K562 (cell line): ENCODE measurements around the gene EIF4E2.

Experiments used
- ARID4B ChIP-seq: sonication (generic); formaldehyde crosslinking; IDR thresholded peaks from 2 replicates; pipeline ENCODE4 v1.8.0; 2022; ENCODE audit warnings: mild to moderate bottlenecking, missing genetic modification reagents
- CTCF ChIP-seq, 3 experiments: IDR thresholded peaks in 2 of 3; conservative IDR thresholded peaks in 1 of 3; 2 replicates each; pipeline ENCODE4 v1.5.1; 2011 to 2012; ENCODE audit warnings: low read length in 3 of 3, mild to moderate bottlenecking in 3 of 3, control low read depth in 2 of 3, improper control_type of control experiment in 1 of 3, inconsistent platforms in 1 of 3, low read depth in 1 of 3, mixed read lengths in 1 of 3, moderate library complexity in 1 of 3; ENCODE audit not compliant: insufficient read depth in 2 of 3
- EP300 ChIP-seq: IDR thresholded peaks from 2 replicates; pipeline ENCODE4 v1.6.1; 2012; ENCODE audit warnings: low read length, improper control_type of control experiment
- FOXK2 ChIP-seq, 2 experiments: fragments of 450-650 bp; IDR thresholded peaks in 1 of 2; conservative IDR thresholded peaks in 1 of 2; 2 replicates each; pipeline ENCODE4 v1.6.1; 2016; ENCODE audit warnings: low read depth in 2 of 2, mild to moderate bottlenecking in 1 of 2
- GTF2A2 ChIP-seq: IDR thresholded peaks from 2 replicates; pipeline ENCODE4 v1.6.1; 2016; ENCODE audit warnings: mild to moderate bottlenecking, missing genetic modification characterization, missing compliant biosample characterization
- HDAC6 ChIP-seq: IDR thresholded peaks from 2 replicates; pipeline ENCODE4 v1.6.1; 2012; ENCODE audit warnings: low read depth, mild to moderate bottlenecking, control low read depth, inconsistent platforms, low read length, moderate library complexity
- SP1 ChIP-seq: sonication (generic); formaldehyde crosslinking; IDR thresholded peaks from 2 replicates; pipeline ENCODE4 v1.8.1; 2022; ENCODE audit warnings: mild to moderate bottlenecking, missing genetic modification reagents
- STAT5B ChIP-seq: fragments of 250-450 bp; sonication (Bioruptor Pico); IDR thresholded peaks from 2 replicates; pipeline ENCODE4 v1.8.0; 2021; ENCODE audit warnings: mild to moderate bottlenecking, inconsistent platforms
- ZC3H11A ChIP-seq: IDR thresholded peaks from 2 replicates; pipeline ENCODE4 v1.6.1; 2012; ENCODE audit warnings: low read depth, low read length, improper control_type of control experiment
- TF ChIP-seq, protein P1 (sequence below), 2 experiments: fragments of 450-650 bp; formaldehyde crosslinking in 1 of 2; IDR thresholded peaks; 2 replicates each; pipeline versions ENCODE4 v1.4.0 to v1.6.1; 2014 to 2020; ENCODE audit warnings: mild to moderate bottlenecking in 2 of 2, borderline replicate concordance in 1 of 2, low read depth in 1 of 2

GRCh38 chr2:232525199-232525598 is 25.3 kb upstream of the EIF4E2 start:
- no peak for TF ChIP-seq CTCF (IDR thresholded peaks at IDR 0.05 in 2 of 3, conservative IDR thresholded peaks at IDR 0.05 in 1 of 3; ENCODE audit: insufficient read depth in 2 of 3, low read depth in 1 of 3, low read length in 3 of 3)
- TF ChIP-seq ZC3H11A, result no peak
- TF ChIP-seq ARID4B (CRISPR knock-in tag), result no peak
- no peak for TF ChIP-seq HDAC6
- TF ChIP-seq FOXK2 (conservative IDR thresholded peaks at IDR 0.05 in 1 of 2, IDR thresholded peaks at IDR 0.05 in 1 of 2; ENCODE audit: low read depth in 2 of 2), result no peak
- TF ChIP-seq, protein P1, sequence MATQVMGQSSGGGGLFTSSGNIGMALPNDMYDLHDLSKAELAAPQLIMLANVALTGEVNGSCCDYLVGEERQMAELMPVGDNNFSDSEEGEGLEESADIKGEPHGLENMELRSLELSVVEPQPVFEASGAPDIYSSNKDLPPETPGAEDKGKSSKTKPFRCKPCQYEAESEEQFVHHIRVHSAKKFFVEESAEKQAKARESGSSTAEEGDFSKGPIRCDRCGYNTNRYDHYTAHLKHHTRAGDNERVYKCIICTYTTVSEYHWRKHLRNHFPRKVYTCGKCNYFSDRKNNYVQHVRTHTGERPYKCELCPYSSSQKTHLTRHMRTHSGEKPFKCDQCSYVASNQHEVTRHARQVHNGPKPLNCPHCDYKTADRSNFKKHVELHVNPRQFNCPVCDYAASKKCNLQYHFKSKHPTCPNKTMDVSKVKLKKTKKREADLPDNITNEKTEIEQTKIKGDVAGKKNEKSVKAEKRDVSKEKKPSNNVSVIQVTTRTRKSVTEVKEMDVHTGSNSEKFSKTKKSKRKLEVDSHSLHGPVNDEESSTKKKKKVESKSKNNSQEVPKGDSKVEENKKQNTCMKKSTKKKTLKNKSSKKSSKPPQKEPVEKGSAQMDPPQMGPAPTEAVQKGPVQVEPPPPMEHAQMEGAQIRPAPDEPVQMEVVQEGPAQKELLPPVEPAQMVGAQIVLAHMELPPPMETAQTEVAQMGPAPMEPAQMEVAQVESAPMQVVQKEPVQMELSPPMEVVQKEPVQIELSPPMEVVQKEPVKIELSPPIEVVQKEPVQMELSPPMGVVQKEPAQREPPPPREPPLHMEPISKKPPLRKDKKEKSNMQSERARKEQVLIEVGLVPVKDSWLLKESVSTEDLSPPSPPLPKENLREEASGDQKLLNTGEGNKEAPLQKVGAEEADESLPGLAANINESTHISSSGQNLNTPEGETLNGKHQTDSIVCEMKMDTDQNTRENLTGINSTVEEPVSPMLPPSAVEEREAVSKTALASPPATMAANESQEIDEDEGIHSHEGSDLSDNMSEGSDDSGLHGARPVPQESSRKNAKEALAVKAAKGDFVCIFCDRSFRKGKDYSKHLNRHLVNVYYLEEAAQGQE (IDR thresholded peaks at IDR 0.05; ENCODE audit: borderline replicate concordance), result no peak
- TF ChIP-seq, protein P1 (CRISPR knock-in tag; IDR thresholded peaks at IDR 0.05; ENCODE audit: low read depth), result no peak
- no peak for TF ChIP-seq EP300
- no peak for TF ChIP-seq GTF2A2 (tag)
- no peak for TF ChIP-seq SP1 (CRISPR knock-in tag)
- no peak for TF ChIP-seq STAT5B (CRISPR knock-in tag)
